ENCODE results near the gene LRRC75A.

LRRC75A gene

GRCh38 chr17:16463358-16464302, 28.4 kb downstream of the LRRC75A start:
- no peak for TF ChIP-seq CTCF (IDR thresholded peaks at IDR 0.05; ENCODE audit: borderline replicate concordance, control extremely low read depth, extremely low read depth, insufficient read depth, missing control alignments)
- DNase-seq (ENCODE audit: low spot score) = no peak
- in situ Hi-C loops (cut with MboI; ENCODE audit: low sequenced_read_pairs, unreplicated experiment) = no loop called here

GRCh38 chr17:16462070-16462864, 29.7 kb downstream of the LRRC75A start:
- in situ Hi-C loops (cut with MboI; ENCODE audit: low sequenced_read_pairs, unreplicated experiment) = no loop called here
- no peak for DNase-seq (ENCODE audit: low spot score)
- TF ChIP-seq CTCF (IDR thresholded peaks at IDR 0.05; ENCODE audit: borderline replicate concordance, control extremely low read depth, extremely low read depth, insufficient read depth, missing control alignments) = no peak

- in situ Hi-C loops (cut with MboI; ENCODE audit: low sequenced_read_pairs, unreplicated experiment) = no loop called here
- no peak for TF ChIP-seq CTCF (IDR thresholded peaks at IDR 0.05; ENCODE audit: borderline replicate concordance, control extremely low read depth, extremely low read depth, insufficient read depth, missing control alignments)
Measured at GRCh38 chr17:16461606-16461866, 30.5 kb downstream of the LRRC75A start.

GRCh38 chr17:16460796-16461605, 31.0 kb downstream of the LRRC75A start:
- no peak for DNase-seq (ENCODE audit: low spot score)
- in situ Hi-C loops (cut with MboI; ENCODE audit: low sequenced_read_pairs, unreplicated experiment) = no loop called here
- no peak for TF ChIP-seq CTCF (IDR thresholded peaks at IDR 0.05; ENCODE audit: borderline replicate concordance, control extremely low read depth, extremely low read depth, insufficient read depth, missing control alignments)

More at GRCh38 chr17:16461606-16461866, 30.5 kb downstream of the LRRC75A start:
- no peak for DNase-seq (ENCODE audit: low spot score)

GRCh38 chr17:16459855-16460550, 32.0 kb downstream of the LRRC75A start:
- no peak for DNase-seq (ENCODE audit: low spot score)
- no peak for TF ChIP-seq CTCF (IDR thresholded peaks at IDR 0.05; ENCODE audit: borderline replicate concordance, control extremely low read depth, extremely low read depth, insufficient read depth, missing control alignments)
- in situ Hi-C loops (cut with MboI; ENCODE audit: low sequenced_read_pairs, unreplicated experiment) = no loop called here

Measured in GM13976 (cell line).